Measurements from ENCODE around the gene PUSL1.

GRCh38 chr1:1314237-1314586 is 5.8 kb downstream of the PUSL1 start:
- TF ChIP-seq POLR2A (IDR thresholded peaks at IDR 0.05; ENCODE audit: low read depth, low read length) (no peak), CTCF (IDR thresholded peaks at IDR 0.05; ENCODE audit: extremely low read depth in 1 of 2, insufficient read depth in 1 of 2, low read depth in 1 of 2, low read length in 2 of 2) (no peak), POLR2AphosphoS5 (IDR thresholded peaks at IDR 0.05; ENCODE audit: insufficient read depth, low read depth, low read length) (no peak), MAX (IDR thresholded peaks at IDR 0.05; ENCODE audit: insufficient read depth, insufficient read length) (no peak), JUN (IDR thresholded peaks at IDR 0.05; ENCODE audit: borderline replicate concordance, insufficient read depth, insufficient read length, low read depth) (no peak), GATA2 (IDR thresholded peaks at IDR 0.05; ENCODE audit: insufficient read depth, insufficient read length, low read depth, low read length) (no peak), EZH2 (IDR thresholded peaks at IDR 0.05; ENCODE audit: borderline replicate concordance, low read depth, low read length, severe bottlenecking) (no peak), FOS (IDR thresholded peaks at IDR 0.05; ENCODE audit: borderline replicate concordance, insufficient read depth, low read length) (no peak), MYC (IDR thresholded peaks at IDR 0.05; ENCODE audit: low read depth, low read length) (no peak)
